Stimulated activated naive CD4-positive, alpha-beta T cell (primary cell): ENCODE measurements around the gene ST6GAL1.
"Not testable (repeated sequence)": the region's sequence is repeated elsewhere in the genome, so short reads cannot be mapped to it uniquely, and the experiment has no call there.

ENCODE experiments used
- DNase-seq, 6 experiments: peaks; one replicate each; lab custom pipeline; 2025; lab: John Stamatoyannopoulos, UW

ST6GAL1 gene

GRCh38 chr3:187046033-187046432 lies 115.7 kb downstream of the ST6GAL1 start:
- no peak for DNase-seq

GRCh38 chr3:187049462-187050101 lies 119.3 kb downstream of the ST6GAL1 start:
- DNase-seq, result no peak

GRCh38 chr3:187051066-187051465 lies 120.7 kb downstream of the ST6GAL1 start:
- no peak for DNase-seq

- DNase-seq, result no peak
Measured at GRCh38 chr3:187051724-187052366, 121.5 kb downstream of the ST6GAL1 start.

GRCh38 chr3:187052427-187052826 lies 122.1 kb downstream of the ST6GAL1 start:
- not testable (repeated sequence) for DNase-seq

GRCh38 chr3:187054433-187054832 lies 124.1 kb downstream of the ST6GAL1 start:
- not testable (repeated sequence) for DNase-seq

GRCh38 chr3:187057803-187058202 lies 127.5 kb downstream of the ST6GAL1 start:
- not testable (repeated sequence) for DNase-seq

- no peak for DNase-seq
Measured at GRCh38 chr3:187061748-187062147, 131.4 kb downstream of the ST6GAL1 start.

GRCh38 chr3:187062526-187063177 lies 132.3 kb downstream of the ST6GAL1 start:
- no peak for DNase-seq

GRCh38 chr3:187063286-187064121 lies 133.2 kb downstream of the ST6GAL1 start:
- DNase-seq, result peak in 2 of 6 experiments; percentile 43 to 44

- DNase-seq, result no peak
Measured at GRCh38 chr3:187064210-187065115, 134.1 kb downstream of the ST6GAL1 start.

GRCh38 chr3:187066228-187066995 lies 136.1 kb downstream of the ST6GAL1 start:
- peak in 5 of 6 experiments; percentile 21 to 64 (median 43) for DNase-seq

- DNase-seq, result no peak
Measured at GRCh38 chr3:187068787-187069186, 138.5 kb downstream of the ST6GAL1 start.

- DNase-seq, result no peak
Measured at GRCh38 chr3:187069857-187070516, 139.7 kb downstream of the ST6GAL1 start.

- DNase-seq, result no peak
Measured at GRCh38 chr3:187072102-187072501, 141.8 kb downstream of the ST6GAL1 start.

- no peak for DNase-seq
Measured at GRCh38 chr3:187072511-187072910, 142.2 kb downstream of the ST6GAL1 start.

- no peak for DNase-seq
Measured at GRCh38 chr3:187073581-187074098, 143.3 kb downstream of the ST6GAL1 start.

GRCh38 chr3:187074846-187075245 lies 144.5 kb downstream of the ST6GAL1 start:
- no peak for DNase-seq

- no peak for DNase-seq
Measured at GRCh38 chr3:187076297-187076696, 146.0 kb downstream of the ST6GAL1 start.

GRCh38 chr3:187077085-187077484 lies 146.8 kb downstream of the ST6GAL1 start:
- DNase-seq, result no peak
